GM20431 (cell line): Measurements from ENCODE around the gene SEPTIN3.

Source experiments
- in situ Hi-C: fragments of 300-500 bp; cut with MseI, MboI; formaldehyde crosslinking; loops from one replicate; pipeline ENCODE4 v1.15.0; 2020; ENCODE audit warnings: low sequenced_read_pairs; ENCODE audit not compliant: unreplicated experiment

Gene SEPTIN3, protein sequence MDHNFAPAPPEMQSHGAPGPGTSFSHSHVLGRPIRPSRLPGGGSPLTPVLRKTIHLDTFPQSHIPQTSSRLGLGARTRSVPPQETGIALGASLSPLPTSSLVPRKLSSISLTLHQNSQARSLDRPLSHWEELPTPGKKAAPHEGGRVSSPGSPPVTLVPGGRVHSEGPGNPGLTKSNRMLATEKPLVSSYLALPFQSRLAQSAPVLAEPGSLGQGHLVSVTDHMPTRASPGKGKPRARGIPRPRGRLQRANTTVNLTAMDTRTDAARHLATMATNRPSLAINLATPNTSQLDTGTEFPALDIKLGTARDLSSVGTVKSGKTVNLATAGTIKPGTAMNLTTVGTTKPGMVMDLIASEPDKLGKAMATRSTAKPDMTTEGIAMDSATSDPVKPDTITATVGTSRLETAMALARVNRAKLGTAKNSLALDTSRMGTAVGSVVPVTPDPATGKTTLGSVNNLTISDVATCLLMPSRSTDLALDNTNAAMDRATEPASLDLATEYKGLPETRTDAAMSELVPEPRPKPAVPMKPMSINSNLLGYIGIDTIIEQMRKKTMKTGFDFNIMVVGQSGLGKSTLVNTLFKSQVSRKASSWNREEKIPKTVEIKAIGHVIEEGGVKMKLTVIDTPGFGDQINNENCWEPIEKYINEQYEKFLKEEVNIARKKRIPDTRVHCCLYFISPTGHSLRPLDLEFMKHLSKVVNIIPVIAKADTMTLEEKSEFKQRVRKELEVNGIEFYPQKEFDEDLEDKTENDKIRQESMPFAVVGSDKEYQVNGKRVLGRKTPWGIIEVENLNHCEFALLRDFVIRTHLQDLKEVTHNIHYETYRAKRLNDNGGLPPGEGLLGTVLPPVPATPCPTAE

DNA sequence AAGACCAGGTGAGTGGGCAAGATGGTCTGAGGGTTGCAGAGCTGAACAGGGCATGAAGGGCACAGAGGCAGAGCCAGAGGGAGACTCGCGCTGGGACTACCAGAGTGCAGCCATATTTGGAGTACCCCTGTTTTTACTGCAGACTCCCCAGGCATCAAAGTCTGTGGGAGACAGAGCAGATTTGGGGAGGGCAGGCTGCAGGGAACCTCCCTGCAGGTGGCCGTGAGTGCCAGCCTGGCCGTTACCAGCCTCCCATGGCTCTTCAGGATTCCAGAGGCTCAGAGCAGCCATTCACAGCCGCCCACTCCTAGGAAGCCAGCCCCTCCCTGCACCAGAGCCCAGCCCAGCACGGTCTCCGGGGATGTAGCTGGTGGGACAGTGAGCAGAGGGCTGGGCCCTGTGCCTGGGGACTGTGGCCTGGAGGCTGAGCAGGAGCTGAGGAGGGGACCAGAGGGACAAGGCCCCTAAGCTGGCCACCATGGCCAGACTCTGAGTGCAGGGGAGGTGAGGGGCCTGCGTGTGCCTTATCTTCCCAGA lies at the start of gene SEPTIN3:
SEPTIN3 (plus strand) TSS at position 334 of the 537 bp plus-strand sequence. CDS start 2,050 bp downstream, outside the sequence.
- in situ Hi-C loops = loop anchor here (25.0 kb wide), 1 partner anchor 468 kb away; the partner anchor contains the start of gene NFAM1

DNA sequence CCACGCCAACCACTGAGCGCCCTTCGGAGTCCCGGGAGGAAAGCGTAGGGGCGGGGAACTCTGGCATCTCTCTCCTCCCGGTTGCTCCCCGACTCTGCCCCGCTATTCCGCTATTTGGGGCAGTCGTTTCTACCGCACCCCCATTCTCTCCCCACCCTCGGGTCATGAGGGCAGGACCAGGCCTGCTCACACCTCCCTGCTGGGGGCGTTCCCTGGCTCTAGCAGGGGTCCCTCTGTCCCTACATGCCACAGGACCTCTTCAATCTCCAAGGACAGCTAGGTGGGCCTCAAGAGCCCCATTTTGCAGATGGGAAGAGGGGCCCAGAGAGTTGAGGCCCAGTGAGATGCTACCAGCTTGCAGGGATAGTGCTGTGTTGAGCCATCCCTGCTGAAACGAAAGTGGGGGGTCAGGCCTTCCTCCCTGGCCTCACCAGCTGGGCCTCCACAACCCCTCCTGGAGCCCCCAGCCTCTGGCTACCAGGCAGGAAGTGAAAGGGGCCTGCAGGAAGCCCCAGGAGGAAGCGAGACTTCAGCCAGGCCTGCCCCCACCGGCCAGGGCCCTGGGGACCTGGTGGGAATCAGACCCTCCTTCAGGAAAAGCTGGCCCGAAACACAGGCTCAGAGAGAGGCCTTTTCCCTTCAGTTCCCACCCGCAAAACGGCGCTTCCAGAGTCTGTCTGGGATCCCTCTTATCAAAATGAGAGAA lies 48.8 kb upstream of the SEPTIN3 start:
- in situ Hi-C loops = no loop called here

- in situ Hi-C loops = no loop called here
Measured at GRCh38 chr22:41922328-41922727, 46.9 kb upstream of the SEPTIN3 start.

DNA sequence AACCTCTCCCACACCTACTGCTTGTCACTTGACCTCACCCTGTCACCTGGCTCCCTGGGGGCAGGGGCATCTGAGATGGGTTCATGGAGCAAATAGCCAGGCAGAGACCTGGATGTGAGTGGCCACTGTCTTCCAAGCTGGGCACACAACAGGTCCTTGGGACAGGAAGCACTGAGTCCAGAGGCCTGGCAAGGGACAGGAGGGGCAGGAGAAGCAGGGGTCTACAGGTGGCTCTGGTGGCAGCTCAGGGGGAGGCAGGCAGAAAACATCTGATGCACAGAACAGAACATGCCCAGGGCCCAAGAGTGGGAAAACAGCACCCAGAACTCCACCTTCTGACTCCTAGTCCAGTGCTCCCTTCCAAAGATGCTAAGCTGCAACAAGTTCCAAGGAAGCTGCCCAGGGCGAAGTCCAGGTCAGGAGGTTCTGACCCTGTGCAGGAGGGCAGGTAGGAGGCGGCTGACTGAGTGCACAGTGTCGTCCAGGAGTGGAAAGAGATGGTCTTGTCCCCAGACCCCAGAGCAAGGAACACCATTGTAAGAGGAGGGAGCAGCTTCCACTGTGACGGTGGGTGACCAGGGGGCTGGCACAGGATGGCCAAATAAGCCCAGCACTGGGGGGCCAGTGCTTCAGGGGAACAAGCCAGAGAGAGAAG lies 46.2 kb upstream of the SEPTIN3 start:
- in situ Hi-C loops = no loop called here

- in situ Hi-C loops = no loop called here
Measured at GRCh38 chr22:41923595-41924276, 45.5 kb upstream of the SEPTIN3 start.

DNA sequence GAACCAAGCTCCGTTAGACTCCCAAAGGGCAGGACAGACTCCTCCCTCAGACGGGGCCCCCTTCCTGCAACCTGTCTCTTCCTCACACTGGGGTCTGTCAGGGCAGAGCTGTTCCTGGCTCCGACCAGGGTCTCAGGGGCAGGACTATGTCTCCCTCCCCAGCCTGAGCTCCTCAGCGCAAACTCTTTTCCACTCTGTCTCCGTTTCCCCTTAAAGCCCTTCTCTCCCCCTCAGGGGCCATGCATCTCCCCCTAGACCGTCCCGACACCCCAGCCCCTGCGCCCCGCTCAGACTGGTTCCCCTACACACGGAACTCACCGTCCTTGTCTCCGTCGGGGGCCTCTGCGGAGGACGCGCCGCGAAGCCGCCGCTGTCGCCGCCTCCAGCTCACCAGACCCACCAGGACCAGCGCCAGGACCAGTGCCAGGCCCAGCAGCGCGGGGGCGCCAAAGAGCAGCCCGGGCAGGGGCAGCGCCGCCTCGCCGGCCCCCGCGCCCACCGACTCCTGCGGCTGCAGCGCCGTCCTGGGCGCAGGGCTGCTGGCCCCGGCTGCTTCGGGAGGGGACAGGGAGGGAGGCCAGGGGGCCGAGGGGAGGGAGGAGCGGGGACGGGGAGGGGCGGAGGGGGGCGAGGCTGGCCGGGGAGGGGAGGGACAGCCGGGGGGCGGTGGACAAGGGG lies 43.3 kb upstream of the SEPTIN3 start:
- in situ Hi-C loops = no loop called here

DNA sequence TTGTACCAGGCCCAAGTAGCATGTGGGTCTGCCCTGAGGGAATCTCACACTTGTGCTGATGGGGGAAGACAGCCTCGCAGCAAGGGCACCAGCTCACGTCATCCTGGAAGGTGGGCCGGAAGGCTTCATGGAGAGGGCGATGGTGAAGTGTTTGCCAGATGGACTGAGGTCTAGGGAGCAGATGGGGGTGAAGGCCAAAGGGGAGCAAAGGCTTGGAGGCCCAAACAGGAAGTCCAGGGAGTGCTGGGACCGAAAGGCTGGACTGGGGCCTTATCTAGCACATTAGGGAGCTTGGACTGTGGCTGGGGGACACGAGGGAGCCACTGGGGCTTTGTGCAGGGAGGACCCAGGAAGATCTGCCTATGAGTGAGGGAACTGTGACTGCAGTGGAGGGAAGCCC lies 41.4 kb upstream of the SEPTIN3 start:
- in situ Hi-C loops = no loop called here

- in situ Hi-C loops = no loop called here
Measured at GRCh38 chr22:41928593-41929417, 40.4 kb upstream of the SEPTIN3 start.

- in situ Hi-C loops = no loop called here
Measured at GRCh38 chr22:41929418-41929810, 39.8 kb upstream of the SEPTIN3 start.

- in situ Hi-C loops = no loop called here
Measured at GRCh38 chr22:41931701-41932269, 37.5 kb upstream of the SEPTIN3 start.

DNA sequence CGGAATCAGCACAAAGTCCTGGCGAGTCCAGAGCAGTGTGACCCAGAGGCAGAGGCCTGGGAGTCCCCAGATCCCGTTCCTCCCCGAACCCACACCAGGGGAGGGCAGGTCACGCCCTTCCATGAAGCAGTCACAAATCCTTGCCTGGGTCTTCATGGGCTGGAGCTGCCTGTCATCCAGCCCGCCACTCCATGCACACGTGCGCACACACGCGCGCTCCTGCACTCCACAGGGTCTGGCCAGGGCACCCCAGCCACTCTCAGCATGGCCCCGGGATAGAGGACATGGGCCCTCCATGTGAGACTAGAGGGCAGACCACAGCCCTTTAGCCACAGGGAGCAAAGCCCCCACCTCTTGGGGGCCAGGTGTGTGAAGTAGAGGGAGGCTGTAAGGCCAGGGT lies 36.9 kb upstream of the SEPTIN3 start:
- in situ Hi-C loops = no loop called here

GRCh38 chr22:41933411-41934177 lies 35.6 kb upstream of the SEPTIN3 start:
- in situ Hi-C loops = no loop called here

- in situ Hi-C loops = no loop called here
Measured at GRCh38 chr22:41934284-41935014, 34.8 kb upstream of the SEPTIN3 start.

- in situ Hi-C loops = no loop called here
Measured at GRCh38 chr22:41935015-41935351, 34.3 kb upstream of the SEPTIN3 start.

GRCh38 chr22:41935509-41935908 lies 33.7 kb upstream of the SEPTIN3 start:
- in situ Hi-C loops = no loop called here

GRCh38 chr22:41936894-41937169 lies 32.4 kb upstream of the SEPTIN3 start:
- in situ Hi-C loops = no loop called here
